Stimulated activated CD4-positive, alpha-beta T cell treated with anti-CD3 and anti-CD28 coated beads, Interleukin-12 subunit alpha, Interleukin-12 subunit beta, amount 100 ng/mL, for 48 hours (primary cell): ENCODE results near the gene CLPTM1L.
"Not testable (repeated sequence)": the region's sequence is repeated elsewhere in the genome, so short reads cannot be mapped to it uniquely, and the experiment has no call there.

ENCODE experiments used
- DNase-seq, 3 donors: peaks; one replicate each; pipeline ENCODE4 v3.0.0-alpha.2; 2020; ENCODE audit warnings: low read depth in 2 of 3, low spot score in 1 of 3

The CLPTM1L gene

DNA sequence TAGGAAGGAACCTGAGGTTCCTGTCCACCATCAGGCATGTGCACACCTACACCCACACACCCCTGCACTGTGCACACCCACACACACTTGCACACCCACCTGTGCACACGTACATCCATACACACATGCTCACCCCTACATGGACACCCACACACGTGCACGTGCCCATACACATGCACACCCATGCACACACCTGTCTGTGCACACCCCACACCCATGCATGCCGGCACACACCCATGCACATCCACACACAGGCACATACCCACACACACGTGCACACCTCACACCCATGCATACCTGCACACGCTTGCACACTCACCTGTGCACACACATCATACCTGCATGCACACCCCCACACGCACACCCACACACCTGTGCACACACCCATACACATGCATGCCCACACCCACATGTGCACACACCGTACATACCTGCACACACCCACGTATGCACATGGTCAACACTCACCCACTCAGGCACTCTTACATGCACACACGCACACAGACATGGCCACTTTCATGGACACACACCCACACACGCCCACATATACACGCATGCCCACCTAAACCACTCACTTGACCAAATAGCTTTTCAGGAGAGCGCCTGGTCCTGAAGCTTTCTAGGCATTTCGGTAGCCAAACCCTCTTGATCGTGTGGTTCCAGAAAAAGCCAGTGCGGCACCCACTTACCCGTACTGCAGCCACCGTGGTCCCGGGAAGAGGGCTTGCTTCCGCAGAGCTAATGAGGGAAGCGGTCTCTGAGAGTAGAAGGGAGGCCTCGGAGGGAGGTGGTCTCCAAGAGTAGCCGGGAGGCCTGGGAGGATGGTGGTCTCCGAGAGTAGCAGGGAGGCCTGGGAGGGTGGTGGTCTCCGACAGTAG, 36.7 kb upstream of the CLPTM1L start:
- no peak for DNase-seq

GRCh38 chr5:1380910-1381309, 36.0 kb upstream of the CLPTM1L start:
- no peak for DNase-seq

GRCh38 chr5:1380011-1380817, 35.3 kb upstream of the CLPTM1L start:
- DNase-seq = peak; percentile 10 to 35 (median 16)

DNA sequence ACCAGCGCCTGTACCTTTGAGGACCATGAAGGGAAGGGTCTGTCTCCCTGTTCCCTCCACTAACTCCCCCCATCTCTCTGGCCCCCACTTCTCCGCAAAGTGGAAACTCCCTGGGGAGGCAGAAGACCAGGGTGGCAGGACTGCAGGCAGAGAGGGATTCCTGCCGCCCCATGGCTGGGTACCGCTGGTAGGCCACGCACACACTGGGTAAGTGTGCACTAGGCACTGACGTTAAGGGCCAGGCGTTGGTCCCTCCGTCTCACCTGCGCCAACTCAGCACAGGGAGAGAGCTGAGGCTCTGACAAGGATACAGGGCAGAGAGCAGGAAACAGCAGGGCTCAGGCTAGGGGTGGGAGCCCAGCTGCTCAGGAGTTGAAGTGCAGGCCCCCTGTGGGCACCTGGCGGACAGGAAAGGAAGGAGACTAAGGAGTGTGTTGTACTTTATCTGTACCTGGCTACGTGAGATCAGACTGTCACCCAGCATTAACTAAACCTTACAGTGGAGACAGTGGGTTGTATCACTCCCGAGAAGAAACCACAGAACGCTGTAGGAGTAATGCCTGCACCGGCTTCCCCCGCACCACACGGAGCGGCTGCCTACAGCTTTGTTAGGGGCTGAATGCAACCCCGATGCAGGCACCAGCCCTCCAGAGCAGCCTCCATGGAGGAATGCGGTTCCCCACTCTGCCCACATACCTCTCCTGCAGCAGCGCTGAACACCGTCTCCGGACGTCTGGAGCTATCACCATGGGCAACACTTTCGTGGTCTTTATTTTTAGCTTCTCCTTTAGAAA, 34.2 kb upstream of the CLPTM1L start:
- no peak for DNase-seq

- DNase-seq = no peak
Observed at GRCh38 chr5:1378096-1378495, 33.2 kb upstream of the CLPTM1L start.

DNA sequence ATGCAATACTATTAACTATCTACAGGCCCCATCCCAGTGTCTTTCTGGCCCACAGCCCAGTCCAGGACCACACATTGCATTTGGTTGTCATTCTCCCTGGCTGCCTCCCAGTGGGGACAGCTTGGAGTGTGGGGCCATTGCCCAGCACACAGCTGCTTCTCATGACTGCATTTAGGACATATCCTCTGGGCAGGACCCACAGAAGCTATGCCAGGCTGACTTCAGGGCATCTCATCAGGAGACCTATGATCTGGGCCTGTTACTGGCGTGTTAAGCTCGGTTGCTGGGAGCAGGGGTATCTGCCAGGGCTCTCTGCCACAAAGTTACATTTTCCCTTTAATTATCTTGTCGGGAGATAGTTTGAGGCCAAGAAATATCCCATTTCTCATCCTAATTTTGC, 32.1 kb upstream of the CLPTM1L start:
- DNase-seq = no peak

GRCh38 chr5:1375871-1376810, 31.2 kb upstream of the CLPTM1L start:
- no peak for DNase-seq

GRCh38 chr5:1374679-1375055, 29.8 kb upstream of the CLPTM1L start:
- DNase-seq = no peak

DNA sequence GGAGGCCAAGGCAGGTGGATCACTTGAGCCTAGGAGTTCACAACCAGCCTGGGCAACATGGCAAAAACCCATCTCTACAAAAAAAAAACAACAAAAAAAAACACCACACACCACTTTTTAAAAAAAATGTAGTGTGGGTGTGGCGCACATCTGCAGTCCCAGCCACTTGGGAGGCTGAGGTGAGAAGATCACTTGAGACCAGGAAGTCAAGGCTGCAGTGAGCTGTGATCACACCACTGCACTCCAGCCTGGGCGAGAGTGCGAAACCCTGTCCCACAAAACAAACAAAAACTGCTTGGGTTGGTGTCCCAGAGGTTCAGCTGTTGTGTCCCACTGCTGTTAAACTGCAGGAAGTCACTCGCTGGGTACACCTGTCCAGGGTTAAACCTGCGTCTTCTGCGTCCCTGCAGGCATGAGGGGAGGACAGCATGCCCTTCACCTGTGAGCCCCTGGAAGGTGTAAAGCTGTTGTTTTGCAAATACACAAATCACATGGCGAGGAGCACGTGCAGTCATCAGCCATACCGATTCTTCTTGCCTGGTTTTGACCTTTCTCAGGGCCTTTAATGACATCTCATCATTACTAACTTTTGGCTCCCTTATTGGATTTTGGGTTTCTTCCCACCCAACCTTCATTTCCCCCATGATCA, 29.3 kb upstream of the CLPTM1L start:
- no peak for DNase-seq

DNA sequence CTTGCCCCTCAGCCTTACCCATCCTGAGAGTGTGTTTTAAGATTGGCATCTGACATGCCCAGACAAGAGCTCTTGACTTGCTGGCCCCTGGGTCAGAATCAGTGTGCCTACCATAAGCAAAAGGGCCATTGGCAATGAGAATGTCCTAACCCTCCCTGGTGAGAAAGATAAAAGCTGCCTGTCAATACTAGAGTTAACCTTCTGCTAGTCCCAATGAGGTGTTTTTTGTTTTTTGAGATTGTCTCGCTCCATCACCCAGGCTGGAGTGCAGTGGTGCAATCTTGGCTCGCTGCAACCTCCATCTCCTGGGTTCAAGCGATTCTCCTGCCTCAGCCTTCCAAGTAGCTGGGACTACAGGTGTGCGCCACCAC, 27.1 kb upstream of the CLPTM1L start:
- not testable (repeated sequence) for DNase-seq

- DNase-seq = no peak
Observed at GRCh38 chr5:1371218-1371971, 26.5 kb upstream of the CLPTM1L start.

DNA sequence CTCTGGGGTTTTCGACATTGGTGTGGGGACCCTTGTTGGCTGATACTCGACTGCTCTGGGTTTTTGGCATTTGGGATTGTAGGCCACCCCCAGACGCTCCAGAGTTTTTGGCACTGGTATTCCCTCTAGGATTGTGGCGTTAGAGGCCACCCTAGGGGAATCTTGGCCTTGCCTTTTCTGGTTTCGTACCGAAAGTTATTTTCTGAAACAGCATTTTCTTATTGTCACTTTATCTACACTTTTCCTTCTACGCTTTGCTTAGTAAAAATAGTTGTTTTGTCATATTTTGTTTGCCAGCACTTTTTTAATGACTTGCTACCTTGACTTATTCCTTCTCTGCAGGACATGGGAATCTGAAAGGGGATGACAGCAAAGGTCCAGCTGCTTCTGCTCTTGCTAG, 25.1 kb upstream of the CLPTM1L start:
- no peak for DNase-seq

- DNase-seq = no peak
Observed at GRCh38 chr5:1368756-1369155, 23.9 kb upstream of the CLPTM1L start.

DNA sequence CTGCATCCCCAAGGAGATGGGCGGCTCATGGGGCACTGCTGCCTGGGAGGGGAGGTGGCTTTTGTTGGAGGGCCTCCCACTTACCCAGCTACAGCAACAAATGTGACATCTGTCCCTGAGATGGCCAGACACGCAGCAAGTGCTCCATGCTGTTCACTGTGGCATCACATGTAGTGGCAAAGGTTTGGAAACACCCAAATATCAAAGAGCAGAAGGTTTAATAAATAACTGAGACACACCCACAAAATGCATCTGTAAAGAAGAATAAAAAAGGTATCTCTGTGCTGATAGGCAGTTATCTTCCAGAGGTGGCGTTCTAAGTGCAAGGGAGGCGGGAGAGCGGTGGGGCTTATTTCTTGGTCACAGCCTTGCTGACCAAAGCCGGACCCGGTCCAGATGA, 23.3 kb upstream of the CLPTM1L start:
- no peak for DNase-seq

- DNase-seq = no peak
Observed at GRCh38 chr5:1367149-1367548, 22.2 kb upstream of the CLPTM1L start.

- no peak for DNase-seq
Observed at GRCh38 chr5:1366514-1366913, 21.6 kb upstream of the CLPTM1L start.

- no peak for DNase-seq
Observed at GRCh38 chr5:1364211-1364610, 19.3 kb upstream of the CLPTM1L start.

GRCh38 chr5:1363581-1363980, 18.7 kb upstream of the CLPTM1L start:
- DNase-seq = no peak

- no peak for DNase-seq
Observed at GRCh38 chr5:1363160-1363559, 18.3 kb upstream of the CLPTM1L start.
